Epithelial cell of umbilical artery (primary cell): ENCODE results near the gene TGM1. TPM values are rescaled to one million over a fixed set of nuclear protein-coding genes. Genes with fewer than 3 reads are reported as not detected.

Source experiments
- total RNA-seq: library from RNA; depleted of rRNA; stranded (reverse); fragments of >200 nt; gene quantifications from 2 replicates; pipeline ENCODE4 v1.2.3, GENCODE V29; 2014

TGM1 gene
- total RNA-seq: 0.65 and 0.91 TPM in 2 replicates

DNA sequence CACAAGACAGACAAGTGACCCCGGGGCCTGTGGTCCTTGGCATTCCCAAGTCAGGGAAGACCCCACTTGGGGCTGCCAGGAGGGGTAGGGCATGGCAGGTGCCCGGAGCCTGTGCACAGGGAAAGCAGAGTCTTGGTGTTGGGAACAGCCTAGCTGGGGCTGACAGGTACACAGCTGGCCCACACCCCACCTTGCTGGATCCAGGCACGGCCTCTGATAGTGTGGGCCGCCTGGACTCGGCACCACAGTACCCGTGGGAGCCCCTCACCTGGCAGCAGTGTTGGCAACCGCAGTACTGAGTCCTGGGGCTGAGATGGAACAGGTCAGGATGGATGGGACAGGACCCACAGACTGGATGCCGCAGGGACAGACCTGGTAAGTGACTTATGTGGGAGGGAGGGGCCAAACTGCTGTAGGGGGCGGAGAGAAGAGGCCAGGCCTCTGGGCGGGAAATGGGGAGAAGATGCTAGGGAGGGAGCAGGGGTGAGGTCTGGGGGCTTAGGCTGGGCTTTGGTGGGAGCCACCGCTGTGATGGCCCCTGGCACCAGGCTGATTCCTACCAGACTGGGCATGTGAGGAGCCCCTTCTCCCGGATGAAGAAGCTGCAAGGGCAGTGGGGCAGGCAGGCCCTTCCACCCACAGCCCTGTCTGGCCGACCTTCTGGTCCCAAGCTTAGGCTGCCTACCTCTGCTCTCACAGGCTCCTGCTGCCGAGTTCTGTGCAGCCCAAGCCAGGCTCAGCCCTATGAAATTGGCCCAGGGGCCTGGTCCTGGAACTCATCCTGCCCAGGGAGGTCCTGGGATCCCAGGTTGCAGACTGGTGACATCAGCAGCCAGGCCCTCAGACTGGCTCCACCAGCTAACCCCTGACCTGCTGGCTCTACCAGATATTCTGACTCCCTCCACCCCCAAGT is at the start of gene TGM1:
TSS of gene TGM1 (minus strand) at position 357 of the 913 bp plus-strand sequence. CDS start 825 bp downstream, outside the sequence.

DNA sequence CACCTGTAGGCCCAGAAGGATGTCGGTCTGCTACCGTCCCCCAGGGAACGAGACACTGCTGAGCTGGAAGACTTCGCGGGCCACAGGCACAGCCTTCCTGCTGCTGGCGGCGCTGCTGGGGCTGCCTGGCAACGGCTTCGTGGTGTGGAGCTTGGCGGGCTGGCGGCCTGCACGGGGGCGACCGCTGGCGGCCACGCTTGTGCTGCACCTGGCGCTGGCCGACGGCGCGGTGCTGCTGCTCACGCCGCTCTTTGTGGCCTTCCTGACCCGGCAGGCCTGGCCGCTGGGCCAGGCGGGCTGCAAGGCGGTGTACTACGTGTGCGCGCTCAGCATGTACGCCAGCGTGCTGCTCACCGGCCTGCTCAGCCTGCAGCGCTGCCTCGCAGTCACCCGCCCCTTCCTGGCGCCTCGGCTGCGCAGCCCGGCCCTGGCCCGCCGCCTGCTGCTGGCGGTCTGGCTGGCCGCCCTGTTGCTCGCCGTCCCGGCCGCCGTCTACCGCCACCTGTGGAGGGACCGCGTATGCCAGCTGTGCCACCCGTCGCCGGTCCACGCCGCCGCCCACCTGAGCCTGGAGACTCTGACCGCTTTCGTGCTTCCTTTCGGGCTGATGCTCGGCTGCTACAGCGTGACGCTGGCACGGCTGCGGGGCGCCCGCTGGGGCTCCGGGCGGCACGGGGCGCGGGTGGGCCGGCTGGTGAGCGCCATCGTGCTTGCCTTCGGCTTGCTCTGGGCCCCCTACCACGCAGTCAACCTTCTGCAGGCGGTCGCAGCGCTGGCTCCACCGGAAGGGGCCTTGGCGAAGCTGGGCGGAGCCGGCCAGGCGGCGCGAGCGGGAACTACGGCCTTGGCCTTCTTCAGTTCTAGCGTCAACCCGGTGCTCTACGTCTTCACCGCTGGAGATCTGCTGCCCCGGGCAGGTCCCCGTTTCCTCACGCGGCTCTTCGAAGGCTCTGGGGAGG is 47.9 kb upstream of the TGM1 start, which contains the start of gene LTB4R:
TSS of gene LTB4R (plus strand) at position 857 of the 959 bp plus-strand sequence. CDS start 4,150 bp downstream, outside the sequence.

GRCh38 chr14:24309538-24310264 is 46.7 kb upstream of the TGM1 start, which contains the start of gene LTB4R2:
Gene LTB4R2 (plus strand): TSS chr14:24310140. CDS start chr14:24310665, 525 bp downstream.

GRCh38 chr14:24307575-24308341 is 44.8 kb upstream of the TGM1 start, which contains the start of gene CIDEB:
Gene CIDEB (minus strand): TSS chr14:24307977. CDS start chr14:24307858, 119 bp downstream.

DNA sequence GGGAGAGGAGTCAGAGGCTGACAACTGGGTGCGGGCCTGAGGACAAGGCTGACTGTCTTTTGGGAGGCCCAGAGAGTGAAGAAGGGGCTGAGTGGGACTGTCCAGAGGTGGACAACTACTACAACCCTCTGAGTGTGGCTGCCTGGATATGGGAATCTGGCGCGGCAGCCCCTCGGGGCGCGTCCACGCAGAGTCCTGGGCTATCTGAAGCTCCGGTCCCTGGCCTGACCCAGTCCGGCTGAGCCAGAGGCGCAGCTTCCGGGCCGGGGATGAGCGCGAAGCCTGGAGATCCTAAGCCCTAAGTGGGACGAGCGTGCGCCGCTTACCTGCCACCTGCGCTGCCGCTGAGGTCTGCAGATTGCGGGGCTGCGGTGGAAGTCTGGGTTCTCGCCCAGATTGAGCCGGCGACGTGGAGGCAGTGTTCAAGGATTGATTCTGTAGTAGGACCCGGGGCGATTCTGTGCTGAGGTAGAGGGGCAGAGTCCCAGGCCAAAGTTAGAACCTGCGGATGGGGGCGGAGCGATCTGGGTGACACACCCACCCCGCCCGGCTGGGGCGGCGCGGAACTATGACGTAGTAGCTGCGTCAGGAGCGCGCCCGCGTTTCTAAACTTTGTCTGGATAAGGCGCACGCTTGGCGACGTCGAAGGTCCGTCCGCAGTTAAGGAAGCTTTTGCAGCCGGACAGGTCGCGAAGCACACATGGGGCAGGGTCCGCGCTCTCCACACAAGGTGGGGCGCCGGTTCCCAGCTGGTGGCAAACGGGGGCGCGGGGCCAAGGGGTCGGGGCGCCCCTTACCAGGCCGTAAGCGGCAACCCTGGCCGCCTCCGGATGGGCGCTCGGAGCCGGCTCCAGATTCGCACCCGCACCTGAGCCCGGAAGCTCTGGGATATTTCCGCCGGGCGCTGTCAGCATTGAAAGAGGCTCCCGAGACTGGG is 36.5 kb upstream of the TGM1 start, which contains the start of the genes DHRS1 and NOP9:
TSS of gene DHRS1 (minus strand) at position 526 of the 937 bp plus-strand sequence. CDS start 674 bp downstream, outside the sequence.
TSS of gene NOP9 (plus strand) at position 596 of the 937 bp plus-strand sequence. CDS start at position 701, 105 bp downstream.

DNA sequence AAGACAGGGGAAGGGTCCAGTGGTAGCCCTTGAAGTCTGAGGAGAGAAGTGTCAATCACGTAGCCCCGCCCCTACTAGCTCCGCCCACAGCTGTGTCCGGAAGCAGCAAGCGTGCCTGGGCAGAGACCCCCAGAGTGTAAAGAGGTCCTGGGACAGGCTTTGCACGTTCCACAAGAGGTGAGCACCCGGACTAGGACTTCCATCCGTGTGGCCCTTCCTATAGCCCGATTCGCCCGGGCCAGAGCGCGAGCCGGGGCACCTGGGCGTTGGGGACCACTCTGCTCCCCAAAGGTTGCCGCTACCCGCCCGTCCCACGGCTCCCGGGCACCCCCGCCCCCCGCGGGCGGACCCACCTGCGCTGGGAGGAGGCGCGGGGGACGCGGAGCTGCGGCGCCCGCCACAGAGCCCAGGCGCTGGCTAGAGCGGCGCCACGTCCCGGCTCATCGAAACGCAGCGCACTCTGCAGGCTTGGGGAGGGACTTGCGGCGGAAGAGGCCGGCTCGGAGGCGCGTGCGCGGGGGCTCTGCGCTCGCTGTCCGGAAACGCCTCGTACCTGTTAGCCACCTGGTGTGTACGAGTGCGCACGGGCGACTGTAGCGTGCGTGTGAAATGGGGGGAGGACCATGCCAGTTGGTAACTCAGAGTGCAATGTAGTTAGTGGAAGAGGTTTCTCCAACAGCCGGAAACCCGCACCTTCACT is 8.3 kb upstream of the TGM1 start, which contains the start of gene RABGGTA:
TSS of gene RABGGTA (minus strand) at position 464 of the 700 bp plus-strand sequence. CDS start 482 bp downstream, outside the sequence.

GRCh38 chr14:24232645-24233537 is 30.1 kb downstream of the TGM1 start, which contains the start of gene GMPR2:
Gene GMPR2 (plus strand): TSS chr14:24232929. CDS start chr14:24233254, 325 bp downstream.

DNA sequence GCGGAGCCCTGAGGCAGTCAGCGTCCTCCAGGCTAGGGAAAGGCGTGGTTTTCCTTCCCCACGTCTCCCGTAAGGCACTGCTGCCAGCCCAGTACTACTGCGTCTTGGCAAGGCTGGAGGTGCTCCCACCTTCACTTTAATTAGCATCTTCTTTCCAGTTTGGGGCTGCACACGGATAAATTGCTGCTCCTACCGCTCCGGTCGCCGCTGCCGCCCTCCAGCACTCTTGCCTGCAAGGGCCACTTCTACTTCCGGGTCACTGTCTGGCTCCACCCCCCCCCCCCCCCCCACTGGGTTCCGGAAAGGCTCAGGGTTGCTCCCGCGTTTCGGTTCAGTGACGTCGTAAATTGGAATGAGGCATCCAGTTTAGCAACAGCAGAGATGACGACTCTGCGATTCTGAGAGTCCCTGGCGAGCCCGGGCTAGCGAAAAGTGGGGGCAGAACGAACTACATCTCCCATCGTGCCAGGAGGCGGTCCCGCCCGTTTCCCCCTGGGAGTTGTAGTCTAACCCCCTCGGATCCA is 30.8 kb downstream of the TGM1 start, which contains the start of gene NEDD8:
TSS of gene NEDD8 (minus strand) at position 247 of the 524 bp plus-strand sequence. CDS start at position 147, 100 bp downstream.

DNA sequence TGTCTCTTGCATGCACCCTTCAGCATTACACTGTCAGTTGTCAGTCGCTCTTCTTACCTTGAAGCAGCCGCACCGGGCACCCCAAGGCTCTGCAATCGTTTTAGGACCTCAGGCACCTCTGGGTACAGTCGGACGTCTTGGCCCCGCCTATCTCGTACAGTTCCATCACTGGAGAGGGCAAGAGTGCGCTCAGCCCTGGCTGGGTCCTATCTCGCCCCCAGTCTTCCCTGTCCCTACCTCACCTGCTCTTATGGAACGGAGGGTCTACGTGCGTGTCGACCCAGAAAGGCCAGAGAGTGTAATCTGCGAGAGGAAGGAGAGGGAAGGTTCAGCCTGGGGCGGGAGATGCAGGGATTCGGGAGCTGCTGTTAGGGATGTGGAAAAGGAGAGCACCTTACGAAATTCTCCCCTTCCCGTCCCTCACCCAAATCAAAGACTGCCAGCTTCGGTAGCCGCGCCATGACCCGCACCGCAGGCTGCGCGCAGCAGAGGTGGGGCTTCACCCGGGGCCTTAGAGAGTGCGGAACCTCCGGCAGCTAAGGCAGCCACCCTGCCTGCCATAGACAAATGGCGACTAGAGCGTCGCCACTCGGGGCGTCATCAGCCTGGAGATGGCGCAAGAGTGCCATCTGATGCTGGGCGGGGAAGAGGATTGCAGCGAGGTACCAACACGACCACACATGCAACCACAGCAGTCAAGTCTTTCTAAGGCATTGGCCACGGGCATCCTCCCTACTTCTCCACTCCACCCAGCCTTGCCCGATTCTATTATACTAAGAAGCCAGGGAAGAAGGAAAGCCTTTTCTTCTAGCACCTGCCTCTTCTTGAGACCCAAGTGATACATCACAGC is 47.3 kb downstream of the TGM1 start, which contains the start of gene MDP1:
TSS of gene MDP1 (minus strand) at position 572 of the 850 bp plus-strand sequence. CDS start at position 461, 111 bp downstream.

GRCh38 chr14:24212924-24213865 is 49.8 kb downstream of the TGM1 start, which contains the start of gene CHMP4A:
Gene CHMP4A (minus strand): TSS chr14:24213488. CDS start chr14:24213439, 49 bp downstream.

Other genes starting within 250 kb of the TGM1 start
- not detected in 2 replicates for gene CARMIL3, start 211.2 kb downstream of the TGM1 start, total RNA-seq
- gene CPNE6, start 191.6 kb downstream of the TGM1 start, total RNA-seq: not detected in 2 replicates
- 10.4 and 21.4 TPM in 2 replicates for gene PCK2, start 168.9 kb downstream of the TGM1 start, total RNA-seq
- gene DCAF11, start 148.4 kb downstream of the TGM1 start, total RNA-seq: 43.5 and 91.6 TPM in 2 replicates
- gene NRL, start 148.2 kb downstream of the TGM1 start, total RNA-seq: 0.32 and 0.76 TPM in 2 replicates
- under 0.01 TPM in 1 of 2 replicates, not detected in the other for gene FITM1, start 132.5 kb downstream of the TGM1 start, total RNA-seq
- gene PSME1, start 127.0 kb downstream of the TGM1 start, total RNA-seq: 105 and 223 TPM in 2 replicates
- 30.5 and 34.3 TPM in 2 replicates for gene EMC9, start 121.6 kb downstream of the TGM1 start, total RNA-seq
- 88.0 and 158 TPM in 2 replicates for gene PSME2, start 116.6 kb downstream of the TGM1 start, total RNA-seq
- 37.4 and 47.7 TPM in 2 replicates for gene RNF31, start 115.7 kb downstream of the TGM1 start, total RNA-seq
- gene IRF9, start 101.9 kb downstream of the TGM1 start, total RNA-seq: 36.4 and 131 TPM in 2 replicates
- gene REC8, start 91.1 kb downstream of the TGM1 start, total RNA-seq: 2.6 and 13.4 TPM in 2 replicates
- 33.1 and 43.2 TPM in 2 replicates for gene IPO4, start 74.4 kb downstream of the TGM1 start, total RNA-seq
- 48.7 and 71.6 TPM in 2 replicates for gene TM9SF1, start 67.7 kb downstream of the TGM1 start, total RNA-seq
- gene TSSK4, start 57.5 kb downstream of the TGM1 start, total RNA-seq: not detected in 2 replicates
- 28.3 and 54.1 TPM in 2 replicates for gene CHMP4A, start 49.7 kb downstream of the TGM1 start, total RNA-seq
- gene MDP1, start 47.1 kb downstream of the TGM1 start, total RNA-seq: 16.9 and 28.1 TPM in 2 replicates
- gene NEDD8, start 30.8 kb downstream of the TGM1 start, total RNA-seq: 201 and 492 TPM in 2 replicates
- gene GMPR2, start 30.2 kb downstream of the TGM1 start, total RNA-seq: 81.2 and 135 TPM in 2 replicates
- gene TINF2, start 20.6 kb downstream of the TGM1 start, total RNA-seq: 58.2 and 60.7 TPM in 2 replicates
- gene RABGGTA, start 8.4 kb upstream of the TGM1 start, total RNA-seq: 13.2 and 27.3 TPM in 2 replicates
- gene DHRS1, start 36.6 kb upstream of the TGM1 start, total RNA-seq: 3.6 and 19.0 TPM in 2 replicates
- gene NOP9, start 36.7 kb upstream of the TGM1 start, total RNA-seq: 22.4 and 26.6 TPM in 2 replicates
- 0.32 and 3.2 TPM in 2 replicates for gene CIDEB, start 44.8 kb upstream of the TGM1 start, total RNA-seq
- gene LTB4R2, start 47.0 kb upstream of the TGM1 start, total RNA-seq: 2.6 and 5.0 TPM in 2 replicates
- gene LTB4R, start 48.3 kb upstream of the TGM1 start, total RNA-seq: 0.65 and 3.0 TPM in 2 replicates
- gene ADCY4, start 71.9 kb upstream of the TGM1 start, total RNA-seq: 20.1 and 36.6 TPM in 2 replicates
- 5.5 and 6.7 TPM in 2 replicates for gene RIPK3, start 76.8 kb upstream of the TGM1 start, total RNA-seq
- 21.8 and 25.1 TPM in 2 replicates for gene NFATC4, start 105.0 kb upstream of the TGM1 start, total RNA-seq
- gene NYNRIN, start 135.8 kb upstream of the TGM1 start, total RNA-seq: 12.2 and 14.3 TPM in 2 replicates
- 0.32 and 0.76 TPM in 2 replicates for gene CBLN3, start 166.5 kb upstream of the TGM1 start, total RNA-seq
- gene KHNYN, start 166.8 kb upstream of the TGM1 start, total RNA-seq: 62.0 and 71.4 TPM in 2 replicates
- gene SDR39U1, start 179.6 kb upstream of the TGM1 start, total RNA-seq: 8.1 and 9.6 TPM in 2 replicates
- not detected in 2 replicates for gene CMA1, start 245.1 kb upstream of the TGM1 start, total RNA-seq